GM19452 (cell line): ENCODE data around the gene CMTM6.
"Not testable (repeated sequence)": the region's sequence is repeated elsewhere in the genome, so short reads cannot be mapped to it uniquely, and the experiment has no call there.

Source experiments
- ATAC-seq: cut with Tn5 transposase; IDR thresholded peaks from one replicate; pipeline ENCODE4 v1.9.1; 2021; ENCODE audit not compliant: unreplicated experiment

Gene CMTM6

DNA sequence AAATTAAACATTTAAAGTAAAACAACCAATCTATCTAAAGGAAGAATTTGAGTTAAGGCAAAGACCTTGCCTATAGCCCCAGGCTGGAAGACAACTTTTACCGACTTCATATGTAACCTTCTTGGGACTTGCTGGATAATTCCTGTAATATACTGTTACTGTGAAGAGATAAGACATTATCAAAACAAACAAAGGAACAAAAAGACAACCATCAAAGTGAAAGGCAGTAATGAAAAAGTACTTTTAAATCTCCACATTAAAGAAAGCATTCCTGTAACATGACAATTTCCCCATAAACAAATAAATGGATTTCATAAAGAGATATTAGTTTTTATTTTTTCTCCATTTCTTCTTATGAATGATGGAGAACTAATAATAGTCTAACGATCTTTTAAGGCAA, 2.4 kb downstream of the CMTM6 start:
- no peak for ATAC-seq

DNA sequence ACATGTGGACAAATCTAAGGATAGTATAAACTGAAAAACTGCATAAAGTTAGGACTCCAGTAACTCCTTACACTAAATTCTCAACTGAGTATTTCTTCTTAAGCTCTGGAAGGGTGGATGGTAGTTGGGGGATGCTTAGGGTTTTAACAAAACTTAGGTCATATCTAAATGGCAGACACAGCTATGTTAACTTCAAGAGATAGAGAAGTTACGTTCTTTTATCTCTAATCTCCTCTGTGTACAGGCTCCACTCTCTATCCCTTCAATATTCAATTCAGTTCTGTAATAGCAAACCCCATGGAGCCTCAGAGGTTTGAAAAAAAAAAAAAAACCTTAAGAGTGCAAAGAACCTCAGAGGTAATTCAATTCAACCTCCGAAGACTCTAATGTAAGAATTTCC, 3.1 kb downstream of the CMTM6 start:
- ATAC-seq: no peak

DNA sequence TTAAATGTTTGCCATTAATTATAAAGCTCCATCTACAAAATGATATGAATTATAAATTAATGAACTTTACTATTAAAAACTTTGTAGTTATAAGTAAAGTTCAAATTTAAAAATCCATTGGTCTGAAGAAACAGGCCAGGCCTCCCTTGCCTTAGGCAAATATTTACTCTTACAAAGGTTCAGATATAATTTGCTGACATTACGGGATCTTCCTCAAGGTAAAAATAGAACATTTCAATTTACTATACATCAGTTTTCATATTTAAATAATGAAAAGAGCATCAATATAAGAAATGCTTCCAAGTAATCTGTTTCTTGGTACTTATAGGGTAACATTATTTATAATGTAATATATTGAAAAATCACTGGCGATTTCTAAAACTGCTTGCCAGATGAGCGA, 3.7 kb downstream of the CMTM6 start:
- ATAC-seq: no peak

DNA sequence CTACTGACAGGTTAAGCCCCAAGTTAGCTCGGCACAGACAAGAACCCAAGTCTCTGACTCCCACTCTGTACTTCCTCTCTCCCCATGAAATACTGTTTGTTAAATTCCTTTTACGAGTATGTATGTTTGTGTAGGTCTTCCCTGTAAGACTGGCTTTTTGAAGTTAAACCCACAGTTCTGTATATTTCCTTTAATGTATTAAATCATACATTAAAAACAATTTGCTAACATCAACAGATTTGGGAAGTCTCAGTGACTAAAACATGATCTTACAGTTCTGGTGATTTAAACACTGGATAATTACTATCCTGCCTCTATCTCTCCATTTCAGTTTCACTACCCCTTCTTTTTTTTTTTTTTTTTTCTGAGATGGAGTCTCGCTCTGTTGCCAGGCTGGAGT, 4.4 kb downstream of the CMTM6 start:
- ATAC-seq: no peak

DNA sequence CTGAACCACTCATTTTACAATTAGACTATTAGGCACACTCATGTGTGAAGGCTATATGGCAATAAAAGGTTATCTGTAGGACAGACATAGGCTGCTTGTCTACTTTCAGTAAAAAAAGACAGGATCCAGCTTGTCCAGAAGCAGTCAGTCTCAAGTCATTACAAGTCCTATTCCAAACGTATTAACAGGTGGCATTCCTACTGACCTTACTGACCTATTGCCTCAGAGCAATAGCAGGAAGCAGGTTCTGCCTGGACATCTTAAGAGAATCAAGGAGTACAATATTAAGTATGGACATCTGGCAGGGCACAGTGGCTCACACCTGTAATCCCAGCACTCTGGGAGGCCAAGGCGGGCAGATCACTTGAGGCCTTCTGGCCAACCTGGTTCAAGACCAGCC, 7.0 kb downstream of the CMTM6 start:
- no peak for ATAC-seq

DNA sequence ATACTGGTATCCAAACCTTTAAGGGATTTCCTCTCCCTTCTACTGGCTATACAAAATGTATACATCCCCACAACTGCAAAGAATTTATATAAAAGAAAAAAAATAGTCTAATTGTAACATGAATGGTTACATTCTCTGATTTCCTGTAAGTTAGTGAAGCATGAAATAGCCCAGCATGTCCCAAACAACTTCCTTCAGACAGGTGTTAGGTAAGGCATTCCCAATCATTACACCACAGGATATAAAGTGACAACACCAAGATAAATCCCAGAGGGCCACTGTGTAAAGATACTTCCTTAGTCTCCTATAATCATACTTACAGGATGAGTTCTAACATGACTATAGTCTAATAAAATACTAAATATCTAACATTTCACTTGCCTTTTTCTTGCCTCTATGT, 7.6 kb downstream of the CMTM6 start:
- ATAC-seq: no peak

DNA sequence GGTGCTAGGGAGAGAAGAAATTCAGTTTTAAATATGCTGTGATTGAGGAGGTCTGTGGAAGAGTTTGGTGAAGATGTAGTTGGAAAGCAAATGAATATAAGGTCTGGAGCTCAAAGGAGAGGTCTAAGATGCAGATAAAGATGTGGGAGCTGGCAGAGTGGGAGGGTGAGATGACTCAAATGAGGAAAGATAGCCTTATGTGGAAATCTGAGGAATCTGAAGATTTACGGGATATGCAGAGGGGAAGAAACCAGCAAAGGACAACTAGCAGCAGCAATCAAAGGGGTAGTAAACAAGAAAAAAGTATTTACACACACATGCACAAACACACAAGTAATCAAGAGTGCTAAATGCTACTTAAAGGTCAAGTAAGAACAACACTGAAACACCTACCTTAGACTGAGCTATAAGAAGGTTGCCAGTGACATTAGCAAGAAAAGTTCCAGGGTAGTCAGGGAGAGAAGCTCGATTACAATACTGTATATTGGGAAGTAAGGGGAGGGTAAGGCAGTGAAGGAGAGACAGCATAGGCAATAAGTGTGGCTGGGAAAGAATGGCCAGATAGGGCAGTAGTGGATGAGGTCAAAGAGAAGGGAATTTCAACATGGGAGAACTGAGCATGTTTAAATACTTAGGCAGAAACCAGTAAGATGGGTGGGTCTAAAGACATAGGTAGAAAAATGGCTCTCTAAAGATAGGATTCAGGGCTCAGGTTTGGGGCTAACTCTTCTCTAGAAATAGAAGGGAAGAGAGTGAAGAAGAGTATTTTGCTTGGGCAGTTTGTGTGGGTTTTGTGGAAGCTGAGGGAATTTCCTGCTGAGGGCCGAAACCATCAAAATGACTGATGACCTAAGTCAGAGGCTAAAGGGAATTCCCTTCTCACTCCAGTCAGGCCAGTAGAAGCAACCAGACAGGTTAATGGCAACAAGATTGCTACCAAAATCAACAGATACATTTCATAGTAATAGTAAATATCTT, 8.9 kb downstream of the CMTM6 start:
- ATAC-seq: peak; percentile 69

DNA sequence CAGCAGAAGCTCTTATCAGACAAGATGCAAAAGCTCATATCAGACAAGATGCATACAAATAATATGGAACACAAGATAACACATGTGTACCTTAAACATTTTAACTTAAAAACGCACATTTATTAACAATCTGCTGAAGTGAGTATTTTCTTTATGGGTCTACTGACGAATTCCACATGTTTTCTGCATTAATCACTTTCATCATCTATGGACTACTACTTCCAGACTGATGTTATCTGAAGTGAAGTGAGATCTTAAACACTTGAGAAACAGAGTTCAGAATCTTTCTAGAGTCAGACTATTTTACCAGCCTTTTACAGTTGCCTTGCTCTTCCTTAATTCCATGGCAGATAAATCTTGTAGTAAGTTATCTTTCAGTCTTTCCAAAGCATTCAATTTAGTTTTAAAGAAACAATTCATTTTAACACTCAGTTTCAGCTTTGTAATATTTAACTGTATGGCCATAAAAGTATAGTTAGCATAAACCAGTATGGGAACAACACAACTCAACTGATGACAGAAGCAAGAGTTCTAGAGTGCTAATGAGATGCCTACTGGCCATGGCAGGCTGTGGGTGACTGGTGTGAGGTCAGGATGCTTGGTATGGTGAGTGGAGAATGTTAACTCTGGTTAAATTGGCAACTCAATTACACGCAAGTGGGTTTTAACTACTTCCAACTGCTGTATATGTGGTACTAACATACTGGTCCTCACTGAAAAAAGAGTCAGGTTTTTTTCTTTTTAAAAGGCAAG, 9.8 kb downstream of the CMTM6 start:
- ATAC-seq: no peak

DNA sequence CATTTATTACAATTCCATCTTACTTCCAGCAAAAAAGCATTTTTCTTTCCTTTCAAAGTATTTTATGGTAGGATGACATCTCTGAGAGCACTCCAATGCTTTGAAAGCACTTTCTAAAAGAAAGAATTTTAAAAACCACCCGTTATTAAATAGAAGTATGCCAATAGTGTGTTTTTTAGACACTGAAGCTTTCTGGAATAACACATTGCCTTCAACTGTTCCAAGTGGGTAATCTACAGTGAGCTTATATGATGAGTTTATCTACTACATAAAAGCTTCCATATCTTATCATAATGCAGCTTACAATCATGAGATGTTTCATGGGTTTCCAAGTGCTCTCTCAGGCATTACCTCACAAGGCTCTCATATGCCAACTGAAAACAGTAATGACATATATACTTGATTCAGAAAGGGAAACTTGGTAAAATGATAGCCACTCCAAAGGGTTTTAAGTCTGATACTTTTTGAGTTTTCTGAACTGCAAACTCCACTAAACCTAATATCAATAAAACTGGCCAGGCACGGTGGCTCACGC, 14.1 kb downstream of the CMTM6 start:
- ATAC-seq: no peak

DNA sequence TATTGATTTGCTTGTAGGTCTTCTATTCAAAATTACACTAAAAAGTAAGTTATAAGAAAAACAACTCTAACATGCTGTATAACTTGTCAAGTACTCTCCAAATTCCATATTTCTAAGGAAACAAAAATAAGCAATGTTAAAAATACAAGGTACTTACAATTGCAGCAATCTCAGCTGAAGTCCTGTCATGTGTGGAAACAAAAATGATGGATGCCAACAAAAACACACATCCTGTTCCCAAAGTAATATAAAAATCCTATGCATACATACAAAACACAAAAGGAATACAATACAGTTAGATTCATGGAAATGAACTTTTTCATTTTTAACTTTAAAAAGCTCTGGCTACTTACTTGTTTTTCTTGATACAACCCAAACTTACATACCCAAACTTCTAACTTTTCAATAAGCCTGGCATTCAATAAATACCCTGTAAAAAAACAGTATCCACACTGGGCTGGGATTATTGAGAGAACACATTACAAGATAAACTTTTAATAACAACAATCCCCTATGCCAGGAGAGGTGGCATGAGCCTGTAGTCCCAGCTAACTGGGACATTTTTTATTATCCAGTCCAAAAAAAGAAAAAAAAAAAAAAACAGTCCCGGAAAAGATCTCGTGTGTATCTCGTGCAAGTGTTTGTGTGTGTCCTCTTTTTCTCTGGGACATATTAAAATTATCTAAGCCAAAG, 14.7 kb downstream of the CMTM6 start:
- no peak for ATAC-seq

DNA sequence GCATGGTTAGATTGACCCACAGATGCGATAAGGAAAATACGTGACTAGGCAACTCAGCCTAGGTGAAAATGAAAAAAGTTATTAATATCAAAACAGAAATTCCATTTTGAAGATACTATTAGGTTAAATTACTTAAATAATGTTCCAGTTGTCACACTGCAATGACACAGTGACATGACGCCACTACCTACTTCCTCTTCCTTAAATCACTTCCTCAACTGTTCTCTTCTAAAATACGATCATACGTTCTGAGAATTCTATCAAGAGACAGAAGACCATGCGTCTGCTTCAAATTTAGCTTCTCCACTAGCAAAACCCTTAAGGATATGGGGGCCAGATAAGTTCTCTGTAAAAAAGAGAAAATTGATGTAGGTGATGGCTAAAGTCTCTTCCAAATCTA, 18.2 kb downstream of the CMTM6 start:
- ATAC-seq: no peak

DNA sequence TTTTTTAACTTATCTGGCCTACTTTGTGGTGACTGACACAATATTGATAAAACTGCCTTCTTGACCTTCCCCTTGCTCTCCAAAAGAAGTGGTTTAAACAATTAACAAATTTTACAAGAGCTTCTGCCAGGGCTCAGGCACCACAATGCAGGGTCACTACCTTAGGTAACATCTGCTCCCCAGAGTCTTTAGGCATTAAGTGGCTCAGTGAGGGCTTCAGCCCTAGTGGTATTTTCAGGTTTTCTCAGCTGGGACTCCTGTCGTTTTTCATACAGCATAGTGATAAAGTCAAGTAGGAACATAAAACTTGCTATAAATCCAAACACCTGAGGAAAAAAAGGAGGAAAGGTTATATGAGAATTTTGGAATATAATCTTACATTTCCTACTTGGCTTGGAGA, 18.9 kb downstream of the CMTM6 start:
- ATAC-seq: no peak

DNA sequence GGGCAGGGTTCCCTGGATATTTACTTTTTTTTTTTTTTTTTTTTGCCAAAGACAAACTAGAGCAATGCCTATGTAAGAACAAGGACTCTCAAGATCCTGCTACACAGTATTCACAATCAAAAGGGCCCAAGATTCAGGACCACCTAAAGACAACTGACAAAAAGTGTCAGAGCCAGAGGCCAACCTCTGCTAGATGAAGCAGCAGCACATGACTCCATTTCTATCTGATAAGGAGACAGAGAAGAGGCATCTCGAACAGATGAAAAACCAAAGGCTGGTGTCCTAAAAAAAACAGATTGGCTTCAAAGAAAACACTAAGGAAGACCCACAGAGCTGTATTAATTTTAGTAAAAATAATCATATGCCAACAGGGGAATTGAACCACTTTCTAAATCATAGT, 20.0 kb downstream of the CMTM6 start:
- no peak for ATAC-seq

DNA sequence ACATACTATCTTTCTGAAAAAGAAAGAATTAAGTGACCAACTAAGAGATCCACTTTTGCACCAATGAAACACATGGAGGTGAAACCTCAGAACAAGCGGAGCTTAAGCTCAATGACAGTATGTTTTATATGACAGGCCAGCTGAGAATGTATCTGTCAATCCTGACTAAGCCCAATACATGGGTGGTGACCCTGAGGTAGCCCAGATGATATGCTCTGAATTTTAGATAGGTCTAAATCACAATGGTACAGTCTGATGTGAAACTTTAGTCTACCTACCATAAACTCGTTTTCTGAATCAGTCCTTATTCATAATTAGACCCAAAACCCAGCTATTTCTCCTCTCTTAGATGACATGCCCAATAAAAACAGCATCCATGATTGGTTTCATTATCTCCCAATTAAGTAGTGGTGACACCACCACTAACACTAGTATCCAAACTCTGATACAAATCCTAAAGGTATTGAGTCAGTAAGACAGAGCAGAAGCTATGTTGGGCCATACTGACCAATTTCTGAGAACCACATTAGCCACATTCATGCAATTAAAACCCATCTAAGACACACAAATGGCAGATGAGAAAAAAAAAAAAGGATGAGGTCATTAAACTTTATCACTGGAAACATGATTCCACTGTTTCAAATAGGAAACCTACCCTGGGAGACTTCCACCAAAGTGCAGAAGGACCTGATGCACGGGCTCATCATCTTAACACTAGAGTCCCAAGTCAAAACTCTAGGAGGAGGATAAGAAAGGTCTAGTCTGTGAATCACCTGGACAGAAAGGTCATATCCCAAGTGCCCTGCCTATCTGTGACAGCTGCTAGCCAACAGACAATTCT, 20.6 kb downstream of the CMTM6 start:
- no peak for ATAC-seq

DNA sequence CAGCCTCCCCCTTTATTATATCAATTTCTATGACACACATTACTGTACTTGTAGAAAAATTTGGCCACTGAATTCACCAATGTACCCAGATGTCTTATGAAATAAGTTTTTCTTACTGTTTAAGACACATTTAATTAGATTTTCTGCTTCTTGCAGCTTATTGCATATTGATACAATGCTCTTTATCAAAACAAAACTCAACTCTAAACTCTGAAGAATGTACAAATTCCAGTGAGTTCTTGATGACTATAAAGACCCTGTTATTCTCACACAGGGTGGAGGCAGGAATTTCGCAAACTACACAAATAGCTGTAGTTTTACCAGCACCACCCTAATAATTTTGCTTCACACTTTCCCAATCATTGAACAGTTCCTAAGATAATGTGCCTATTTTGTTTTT, 22.0 kb downstream of the CMTM6 start:
- no peak for ATAC-seq

DNA sequence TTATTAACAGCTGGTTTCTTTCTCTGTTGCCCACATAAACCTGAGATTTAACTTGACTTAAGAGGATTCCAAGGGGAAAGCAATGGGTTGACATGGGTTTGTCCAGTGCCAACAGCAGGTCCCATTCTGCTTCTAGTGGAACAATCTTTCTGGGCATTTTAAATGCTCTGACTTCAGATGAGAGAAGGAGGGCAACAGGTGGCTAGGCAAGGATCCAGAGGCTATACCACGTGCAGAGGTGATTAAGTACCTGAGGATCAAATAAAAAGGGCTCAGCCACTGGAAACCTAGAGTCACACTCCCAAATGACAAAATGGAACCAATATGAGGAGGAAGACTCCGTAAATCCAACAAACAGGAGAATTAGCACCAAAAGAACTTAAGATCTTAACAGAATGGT, 28.5 kb downstream of the CMTM6 start:
- ATAC-seq: no peak

DNA sequence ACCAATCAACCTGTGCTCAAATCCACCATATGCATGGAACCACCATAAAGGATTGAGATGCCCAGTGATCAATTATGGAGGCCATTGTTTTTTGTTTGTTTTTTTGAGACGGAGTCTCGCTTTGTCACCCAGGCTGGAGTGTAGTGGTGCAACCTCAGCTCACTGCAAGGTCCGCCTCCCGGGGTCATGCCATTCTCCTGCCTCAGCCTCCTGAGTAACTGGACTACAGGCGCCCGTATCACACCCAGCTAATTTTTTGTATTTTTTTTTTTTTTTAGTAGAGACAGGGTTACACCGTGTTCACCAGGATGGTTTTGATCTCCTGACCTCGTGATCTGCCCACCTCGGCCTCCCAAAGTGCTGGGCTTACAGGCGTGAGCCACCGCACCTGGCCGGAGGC, 30.5 kb downstream of the CMTM6 start:
- not testable (repeated sequence) for ATAC-seq

DNA sequence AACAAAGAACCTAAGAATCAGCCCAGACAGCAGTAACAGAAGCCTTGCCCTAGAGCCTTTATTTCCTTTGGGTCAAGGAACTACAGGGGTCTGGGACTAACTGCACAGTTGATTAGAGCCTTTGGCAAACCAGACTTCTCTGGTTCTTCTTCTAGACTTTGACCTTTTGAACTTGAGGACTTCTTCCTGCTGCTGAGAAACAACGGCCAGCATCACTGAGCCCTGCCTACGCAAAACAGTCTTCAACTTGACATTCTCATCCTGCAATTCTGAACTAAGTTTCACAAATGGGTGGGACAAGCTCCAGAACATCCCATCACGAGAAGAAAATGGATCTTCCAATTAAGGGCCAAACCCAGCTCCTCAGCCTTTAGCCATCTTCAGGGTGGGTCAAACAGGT, 31.4 kb downstream of the CMTM6 start:
- no peak for ATAC-seq

DNA sequence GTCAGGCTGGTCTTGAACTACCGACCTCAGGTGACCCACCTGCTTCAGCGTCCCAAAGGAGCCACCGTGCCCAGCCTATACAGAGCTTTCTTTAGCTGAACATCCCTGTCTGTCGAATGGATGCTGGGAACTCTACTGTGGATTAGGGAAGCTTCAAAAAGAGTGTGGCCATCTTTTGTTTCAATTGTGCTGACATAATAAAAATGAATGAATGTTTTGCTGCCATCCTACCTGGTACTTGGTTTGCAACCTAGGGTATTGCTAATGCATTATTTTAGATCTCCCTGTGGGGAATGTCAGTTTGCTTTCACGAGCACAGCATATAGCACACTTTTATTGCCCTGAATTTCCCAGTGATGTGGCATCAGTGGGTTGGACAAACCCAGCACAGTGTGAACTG, 32.3 kb downstream of the CMTM6 start:
- ATAC-seq: no peak

DNA sequence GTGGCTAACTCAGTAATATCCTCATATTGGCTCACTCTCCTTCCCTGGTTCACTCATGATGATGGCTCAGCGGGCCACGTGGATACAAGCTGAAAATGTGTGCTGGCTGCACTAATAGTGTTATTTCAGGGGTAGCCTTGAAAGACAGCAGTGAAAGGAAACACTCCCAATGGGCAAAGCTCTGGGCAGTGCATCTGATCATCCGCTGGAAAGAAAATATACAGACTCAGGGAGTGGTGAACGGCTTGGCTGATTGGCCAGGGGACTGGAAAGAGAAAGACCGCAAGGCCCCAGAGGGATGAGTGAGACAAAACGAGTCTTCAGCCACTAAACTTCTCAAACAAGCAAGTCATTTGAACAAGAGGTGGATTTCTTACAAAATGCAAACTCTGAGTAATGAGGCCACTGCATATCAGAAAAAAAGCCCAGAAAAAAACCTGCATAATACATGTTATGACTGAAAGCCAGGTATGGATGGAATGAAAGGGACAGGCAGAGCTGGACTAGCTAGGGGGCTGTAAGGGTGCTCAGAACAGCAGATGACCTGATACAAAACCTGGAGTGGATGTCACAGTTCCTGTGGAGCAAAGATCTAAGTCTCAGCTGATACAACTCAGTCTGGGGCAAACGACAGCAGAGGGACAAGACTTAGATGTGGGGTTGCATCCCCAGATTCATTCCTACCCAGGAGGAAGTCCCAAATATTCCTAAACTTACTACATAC, 33.3 kb downstream of the CMTM6 start:
- ATAC-seq: peak; percentile 34
